Kidney capillary endothelial cell (primary cell): Measurements from ENCODE around the gene CTNNBL1.

Source experiments
- DNase-seq: peaks from one replicate; pipeline ENCODE4 v3.0.0-alpha.2; 2018; ENCODE audit warnings: low spot score

The CTNNBL1 gene

DNA sequence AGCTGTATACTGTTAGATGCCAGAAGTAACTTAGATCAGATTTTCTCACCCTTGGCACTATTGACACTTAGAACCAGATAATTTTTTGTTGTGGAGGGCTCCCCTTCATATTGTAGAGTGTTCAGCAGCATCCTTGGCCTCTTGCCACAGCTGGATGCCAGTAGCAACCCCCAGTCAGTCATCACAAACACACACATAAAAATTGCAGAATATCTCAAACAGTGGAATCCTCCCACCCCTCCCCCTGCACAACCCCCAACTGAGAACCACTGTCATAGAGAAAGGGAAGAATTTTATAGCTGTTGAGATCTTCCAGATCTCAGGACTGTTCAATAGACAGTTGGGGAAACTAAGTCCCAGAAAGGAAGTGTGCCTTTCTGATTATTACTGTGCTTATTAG lies 127.9 kb downstream of the CTNNBL1 start:
- DNase-seq: no peak

DNA sequence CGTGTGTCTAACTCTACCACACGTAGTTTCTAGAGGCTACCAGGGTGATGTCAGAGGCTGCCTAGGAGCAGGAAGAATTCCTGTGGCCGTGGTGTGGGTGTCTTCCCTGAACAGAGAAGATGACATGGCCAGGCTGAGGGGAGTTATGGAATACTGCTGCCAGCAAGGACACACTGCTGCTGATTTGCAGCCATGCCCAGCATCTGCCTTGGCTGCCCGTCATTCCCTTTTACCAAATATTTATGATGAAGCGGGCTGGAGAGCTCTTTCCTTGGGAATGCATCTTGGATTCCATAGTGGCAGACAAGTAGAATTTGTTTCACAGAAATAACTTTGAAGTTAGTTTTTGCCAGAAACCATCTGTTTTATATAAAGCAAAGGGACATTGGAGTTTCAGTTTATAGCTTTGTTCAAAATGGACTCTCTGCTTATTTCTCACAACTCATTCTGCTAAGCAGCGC lies 128.3 kb downstream of the CTNNBL1 start:
- no peak for DNase-seq

DNA sequence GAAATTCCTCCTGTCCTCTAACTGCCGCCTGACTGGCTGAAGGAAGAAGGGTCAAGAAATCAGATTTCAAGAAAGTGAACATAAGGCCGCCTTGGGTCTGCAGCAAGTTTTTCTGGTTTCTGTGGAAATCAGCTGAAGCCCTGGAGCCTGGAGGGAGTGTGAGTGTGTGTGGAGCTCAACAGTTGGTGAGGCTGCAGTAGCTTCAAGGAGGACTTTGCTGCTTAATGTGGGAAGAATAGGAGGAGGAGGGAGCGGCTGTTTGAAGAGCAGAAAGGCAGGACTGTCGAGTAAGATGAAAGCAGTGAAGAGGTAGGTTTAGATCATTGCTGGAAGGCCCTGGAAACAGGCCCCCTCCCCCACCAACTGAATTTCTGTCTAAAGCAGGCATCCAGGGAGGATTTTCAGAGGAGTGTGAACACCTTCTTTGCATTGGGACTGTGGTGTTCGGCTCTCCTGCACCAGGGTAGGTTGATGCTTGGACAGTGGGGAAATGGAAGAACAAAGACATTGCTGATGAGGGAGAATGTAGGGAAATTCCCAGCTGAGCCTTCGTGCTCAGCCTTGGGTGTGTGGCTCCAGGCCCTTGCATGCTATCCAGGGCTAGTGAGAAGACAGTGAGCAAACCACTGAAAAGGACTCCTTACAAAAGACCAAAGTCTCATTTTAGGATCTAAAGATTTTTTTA lies 129.6 kb downstream of the CTNNBL1 start:
- DNase-seq: no peak

DNA sequence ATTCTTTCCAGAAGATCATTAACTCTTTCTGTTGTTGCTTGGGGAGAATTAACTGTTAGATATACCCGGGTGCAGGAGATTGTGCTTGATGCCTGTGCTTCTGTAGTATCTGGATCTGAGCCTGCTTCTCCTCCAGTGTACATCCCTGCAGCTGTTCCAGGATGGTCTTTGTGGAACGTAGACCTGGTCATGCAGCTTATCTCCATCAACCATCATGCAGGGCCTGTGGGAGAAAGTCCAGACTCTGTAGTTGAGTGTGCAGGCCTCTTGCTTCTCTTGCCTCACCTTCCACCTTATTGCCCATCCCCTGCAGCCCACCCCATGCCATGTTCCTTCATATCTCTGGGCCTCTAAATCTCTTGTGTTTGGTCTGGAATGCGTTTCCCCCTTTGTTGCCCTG lies 133.8 kb downstream of the CTNNBL1 start:
- DNase-seq: no peak

DNA sequence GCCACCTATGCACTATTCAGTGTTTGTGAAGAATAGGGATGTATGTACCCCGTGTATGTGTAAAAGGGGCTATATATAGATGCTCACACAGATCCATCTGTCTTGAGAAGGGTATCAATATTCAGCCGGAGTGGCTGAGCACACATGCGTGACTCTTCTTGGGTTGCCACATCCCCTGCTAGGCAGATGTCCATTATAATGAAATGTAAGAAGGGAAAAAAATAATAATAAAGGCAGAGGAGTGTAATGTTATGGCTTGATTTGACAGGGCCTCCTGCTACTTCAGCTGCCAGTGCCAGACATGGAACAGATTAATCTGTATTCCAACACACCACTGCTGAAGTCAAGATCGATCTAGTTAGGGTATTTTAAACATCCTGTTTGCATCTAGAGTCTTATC lies 134.9 kb downstream of the CTNNBL1 start:
- no peak for DNase-seq

DNA sequence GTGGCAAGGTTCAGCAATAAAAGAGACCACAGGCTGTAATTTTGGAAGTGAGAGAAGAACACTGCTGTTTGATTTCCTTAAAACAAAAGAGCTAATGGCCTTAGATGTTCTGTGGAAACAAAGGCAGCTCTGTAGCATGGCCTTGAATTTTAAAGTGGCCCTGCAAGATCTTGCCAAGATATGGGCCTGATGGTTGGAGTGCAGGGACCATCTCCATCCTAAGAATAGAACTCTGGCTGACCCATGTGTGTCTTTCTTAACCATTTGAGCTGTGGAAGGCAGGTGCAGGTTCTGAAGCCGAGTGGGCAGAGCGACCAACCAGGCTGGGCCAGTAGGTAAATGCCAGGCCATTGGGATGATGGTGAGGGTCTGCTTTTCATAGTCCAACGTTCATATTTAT lies 135.3 kb downstream of the CTNNBL1 start:
- no peak for DNase-seq

DNA sequence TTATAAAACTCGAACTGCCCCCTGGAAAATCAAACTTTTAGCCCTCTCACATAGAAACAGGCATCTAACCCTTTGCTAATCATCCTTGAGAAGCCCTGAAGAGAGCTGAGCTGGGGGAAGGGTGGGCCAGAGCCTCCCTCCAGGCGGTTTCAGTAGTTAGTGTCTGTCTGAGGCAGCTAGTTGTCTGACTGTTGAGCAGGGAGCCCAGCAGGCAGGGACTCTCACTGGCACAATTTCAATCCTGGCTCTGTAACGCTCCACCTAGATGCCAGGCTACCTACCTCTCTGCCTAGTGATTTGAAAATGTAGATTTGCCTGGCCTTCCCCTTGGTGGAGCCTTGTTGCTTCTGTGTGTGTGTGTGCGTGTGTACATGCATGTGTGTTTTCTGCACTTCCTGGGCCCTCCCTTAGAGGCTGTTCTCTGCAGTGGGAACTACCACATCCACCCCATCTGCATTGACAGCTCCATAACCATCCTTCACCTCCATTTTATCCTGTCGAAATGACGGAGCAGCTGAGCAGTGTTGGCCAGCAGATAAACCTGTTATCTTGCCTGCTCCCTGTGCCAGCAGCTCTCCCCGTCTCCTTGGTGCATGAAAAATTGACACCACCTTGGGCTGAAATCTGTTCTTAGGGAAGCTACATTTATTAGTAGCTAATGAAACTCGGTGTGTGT lies 139.5 kb downstream of the CTNNBL1 start:
- DNase-seq: no peak

DNA sequence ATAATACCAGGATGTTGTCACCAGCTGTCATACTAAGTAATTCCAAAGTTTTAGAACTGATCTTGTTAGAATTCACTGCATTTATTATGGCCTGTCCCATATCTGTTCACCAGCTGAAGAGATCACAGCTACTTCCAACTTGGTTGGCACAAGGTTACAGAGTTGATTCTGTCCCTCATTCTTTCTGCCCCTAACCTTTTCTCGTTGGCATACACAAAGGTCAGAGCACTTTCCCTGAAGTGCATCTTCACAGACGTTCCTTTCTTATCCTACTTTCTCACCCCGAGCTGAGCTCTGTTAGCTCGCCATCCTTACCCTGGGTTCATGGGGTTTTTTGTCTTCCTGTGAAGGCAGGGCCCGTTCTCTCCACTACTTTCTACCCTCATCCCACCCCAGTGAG lies 143.1 kb downstream of the CTNNBL1 start:
- DNase-seq: no peak

DNA sequence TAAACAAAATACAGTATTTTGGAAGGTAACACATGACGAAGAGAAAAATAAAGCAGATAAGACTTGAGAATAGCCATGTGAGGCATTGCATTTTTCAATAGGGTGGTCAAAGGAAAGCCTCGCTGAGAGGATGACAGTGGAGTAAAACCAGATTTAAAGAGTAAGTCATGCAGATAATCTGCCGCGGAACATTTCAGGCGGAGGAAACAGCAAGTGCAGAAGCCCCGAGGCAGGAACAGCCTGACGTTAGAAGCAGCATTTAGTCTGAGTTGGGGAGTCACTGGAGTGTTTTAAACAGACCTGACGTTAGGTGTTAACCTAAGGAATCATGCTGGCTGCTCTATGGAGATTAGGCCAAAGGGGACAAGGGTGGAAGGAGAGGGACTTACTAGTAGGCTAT lies 144.1 kb downstream of the CTNNBL1 start:
- no peak for DNase-seq

DNA sequence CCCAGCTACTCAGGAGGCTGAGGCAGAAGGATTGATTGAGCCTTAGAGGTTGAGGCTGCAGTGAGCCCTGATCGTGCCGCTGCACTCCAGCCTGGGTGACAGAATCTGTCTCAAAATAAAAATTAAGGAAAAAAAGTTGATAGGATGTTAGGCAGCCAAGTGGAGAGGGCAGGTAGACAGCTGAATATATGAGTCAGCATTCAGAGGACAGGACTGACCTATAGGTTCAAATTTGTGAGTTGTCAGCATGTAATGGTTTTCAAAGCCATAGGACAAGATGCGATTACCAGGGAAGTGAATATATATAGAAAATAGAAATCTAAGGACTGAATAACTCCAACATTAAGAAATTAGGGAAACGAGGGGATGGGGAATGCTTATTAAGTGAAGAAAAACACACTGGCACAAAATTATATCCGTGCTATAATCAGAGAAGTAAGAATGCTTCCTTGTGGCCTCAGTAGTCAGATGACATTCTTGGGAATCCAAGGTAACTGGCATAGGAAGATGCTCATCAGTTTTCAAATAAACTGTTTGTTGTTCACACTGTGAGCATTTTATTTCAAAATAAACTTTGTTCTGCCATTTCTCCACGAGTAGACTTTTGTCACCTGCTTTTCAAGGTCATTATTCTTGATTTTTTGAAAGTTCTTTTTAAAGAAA lies 145.1 kb downstream of the CTNNBL1 start:
- no peak for DNase-seq

DNA sequence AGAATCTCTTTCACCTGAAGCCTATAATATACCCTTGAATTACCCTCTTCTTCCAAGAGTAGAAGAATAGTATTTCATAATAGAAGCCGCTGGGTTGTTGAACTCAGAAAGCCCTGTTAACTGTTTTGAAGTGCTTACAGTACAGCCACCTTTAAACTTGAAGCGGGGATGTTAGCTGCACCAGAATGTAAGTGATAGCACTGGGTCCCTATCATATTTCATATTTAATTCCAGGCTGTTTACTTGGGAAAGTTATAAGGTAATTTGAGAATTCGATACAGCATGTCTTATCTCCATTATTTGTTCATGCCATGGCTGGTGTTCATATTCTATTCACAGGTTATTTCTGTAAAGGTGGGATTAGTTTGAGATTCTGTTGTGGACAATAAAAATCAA lies 145.6 kb downstream of the CTNNBL1 start:
- DNase-seq: no peak

DNA sequence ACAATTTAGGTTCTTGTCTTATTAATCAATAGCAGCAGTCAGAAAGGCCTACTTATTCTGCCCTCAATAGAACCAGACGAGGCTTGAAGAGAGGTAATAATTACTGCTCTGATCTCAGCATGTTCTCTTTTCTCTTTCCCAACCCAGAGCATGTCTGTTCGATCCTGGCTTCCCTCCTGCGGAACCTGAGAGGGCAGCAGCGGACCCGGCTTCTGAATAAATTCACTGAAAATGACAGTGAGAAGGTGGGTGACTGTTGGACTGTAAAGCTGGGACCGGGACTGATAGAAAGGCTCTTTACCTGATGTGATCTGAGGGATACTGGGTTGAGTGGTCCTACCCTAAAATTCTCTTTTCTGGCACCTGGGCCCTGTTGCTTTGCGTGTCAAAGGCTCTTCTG lies 146.1 kb downstream of the CTNNBL1 start:
- no peak for DNase-seq

DNA sequence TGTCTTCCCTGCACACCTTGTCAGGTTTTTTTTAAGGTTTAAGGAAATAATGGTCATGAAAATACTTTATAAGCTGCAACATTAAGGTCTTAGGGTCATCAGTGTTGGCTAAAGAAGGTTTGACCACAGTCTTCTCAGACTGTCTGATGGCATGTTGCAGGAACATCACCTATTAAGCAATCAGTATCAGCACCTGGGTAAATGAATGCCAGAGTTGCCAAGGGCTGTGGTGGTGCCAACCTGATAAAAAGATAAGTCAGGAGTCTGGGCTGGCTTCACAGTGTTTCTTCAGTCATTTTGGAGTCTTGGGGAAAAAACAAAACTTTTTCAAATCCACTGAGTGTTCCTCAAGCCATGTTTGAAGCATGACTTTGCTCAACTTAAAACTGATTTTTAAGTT lies 147.6 kb downstream of the CTNNBL1 start:
- DNase-seq: no peak

DNA sequence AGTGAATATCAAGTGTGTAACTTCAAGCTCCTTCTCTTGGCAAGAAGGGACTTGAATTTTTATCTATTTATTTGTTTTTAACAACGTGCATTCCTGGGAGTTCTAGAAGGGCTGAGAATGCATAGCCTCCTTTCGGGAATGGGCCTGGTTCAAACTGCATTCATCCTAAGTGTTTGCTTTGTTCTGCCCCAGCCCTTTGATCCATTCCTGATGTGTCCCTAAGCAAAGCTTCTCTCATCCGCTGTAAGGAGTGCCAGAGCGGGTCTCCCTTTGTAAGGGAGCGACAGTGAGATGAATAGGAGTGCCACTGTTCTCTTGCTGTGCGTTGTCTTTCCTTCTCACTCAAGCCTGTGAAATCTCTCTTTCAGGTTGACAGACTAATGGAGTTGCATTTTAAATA lies 148.1 kb downstream of the CTNNBL1 start:
- DNase-seq: no peak

DNA sequence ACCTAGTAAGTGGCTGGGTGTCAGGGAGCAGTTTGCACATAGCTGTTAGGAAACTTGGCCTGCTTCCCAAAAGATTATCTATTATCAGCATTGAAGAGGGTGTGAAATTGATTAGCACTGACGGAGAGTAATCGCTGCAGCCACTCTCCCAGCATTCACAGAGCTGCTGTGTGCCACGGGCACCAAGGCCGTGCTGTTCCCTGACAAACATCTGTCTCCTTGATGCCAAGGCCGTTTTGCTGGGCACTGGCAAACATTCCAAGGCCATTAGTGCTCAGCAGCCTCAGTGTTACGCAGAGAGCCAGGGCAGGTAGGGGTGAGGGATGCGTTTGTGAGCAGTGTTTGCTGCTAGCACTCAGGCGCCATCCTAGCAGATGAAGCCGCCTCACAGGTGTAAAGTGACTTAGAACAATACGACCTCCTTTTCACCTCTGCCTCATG lies 151.4 kb downstream of the CTNNBL1 start:
- no peak for DNase-seq

DNA sequence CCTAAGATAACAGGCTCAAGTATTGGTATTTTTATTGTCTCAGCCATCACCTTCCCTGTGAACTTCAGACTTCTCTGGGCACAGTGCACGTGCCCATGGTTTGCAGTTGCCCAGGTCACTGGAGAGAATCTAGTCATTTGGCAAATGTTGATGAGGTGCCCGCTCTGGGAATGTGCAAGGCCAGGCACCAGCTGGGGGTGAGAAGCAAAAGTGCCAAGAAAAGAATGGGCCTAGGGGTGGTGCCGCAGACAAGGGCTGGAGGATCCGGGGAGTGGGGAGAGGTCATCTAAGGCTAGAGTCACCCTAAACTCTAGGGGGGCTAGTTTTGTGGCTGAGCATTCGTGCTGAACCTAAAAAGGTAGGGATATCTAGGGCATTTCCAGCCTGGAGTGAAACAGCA lies 152.0 kb downstream of the CTNNBL1 start:
- DNase-seq: no peak

DNA sequence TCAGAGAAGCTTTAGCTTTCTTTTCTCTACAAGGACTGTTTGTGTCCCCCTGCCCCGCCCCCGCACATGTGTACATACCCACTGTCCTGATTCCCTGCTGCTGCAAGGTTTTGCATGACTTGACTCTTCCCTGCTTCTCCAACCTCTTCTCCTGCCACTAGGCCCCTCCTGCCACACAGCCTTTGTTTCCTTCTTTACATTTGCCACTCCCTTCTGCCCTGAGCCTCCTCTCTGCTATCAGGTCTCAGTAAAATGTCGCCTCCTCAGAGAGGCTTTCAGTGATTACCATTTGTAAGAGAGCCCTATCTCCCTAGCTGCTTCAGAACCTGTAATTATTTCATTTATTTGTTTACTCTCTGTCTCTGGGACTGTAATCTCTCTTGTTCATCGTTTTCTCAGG lies 152.7 kb downstream of the CTNNBL1 start:
- DNase-seq: no peak

DNA sequence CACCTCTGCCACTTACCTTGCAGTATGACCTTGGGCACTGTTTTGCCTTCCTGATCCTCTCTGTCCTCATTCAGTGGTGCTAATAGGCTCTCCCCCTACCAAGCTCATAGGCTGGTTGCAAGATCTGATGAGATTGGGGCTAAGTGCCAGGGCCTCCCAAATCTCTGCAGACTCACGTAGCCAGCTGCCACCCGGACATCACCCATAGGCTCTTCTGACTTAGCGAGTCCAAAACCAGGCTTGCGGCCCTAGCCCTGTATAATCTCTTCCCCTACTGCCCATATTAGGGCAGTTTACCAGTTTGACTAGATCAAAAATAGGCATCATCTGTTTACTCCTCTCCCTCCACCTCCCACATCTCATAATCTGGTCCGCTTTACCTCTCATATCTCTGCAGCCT lies 154.9 kb downstream of the CTNNBL1 start:
- no peak for DNase-seq

DNA sequence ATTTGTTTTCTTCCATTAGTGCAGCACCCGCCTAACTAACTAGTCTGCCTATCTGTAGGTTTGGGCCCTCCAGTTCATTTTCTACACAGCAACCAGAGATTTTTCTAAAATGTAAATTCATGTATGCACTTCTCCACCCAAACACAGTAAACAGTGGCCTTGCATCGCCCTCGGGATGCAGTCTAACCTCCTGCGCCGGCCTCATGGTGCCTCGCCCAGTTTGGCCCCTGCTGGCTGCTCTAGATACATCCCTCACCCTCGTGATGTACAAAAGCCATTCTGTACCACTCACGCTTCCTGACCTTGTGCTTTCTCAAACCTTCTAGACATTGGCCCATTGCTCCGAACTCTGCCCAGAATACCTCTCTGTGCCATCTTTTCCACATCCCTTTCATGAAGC lies 155.3 kb downstream of the CTNNBL1 start:
- no peak for DNase-seq

DNA sequence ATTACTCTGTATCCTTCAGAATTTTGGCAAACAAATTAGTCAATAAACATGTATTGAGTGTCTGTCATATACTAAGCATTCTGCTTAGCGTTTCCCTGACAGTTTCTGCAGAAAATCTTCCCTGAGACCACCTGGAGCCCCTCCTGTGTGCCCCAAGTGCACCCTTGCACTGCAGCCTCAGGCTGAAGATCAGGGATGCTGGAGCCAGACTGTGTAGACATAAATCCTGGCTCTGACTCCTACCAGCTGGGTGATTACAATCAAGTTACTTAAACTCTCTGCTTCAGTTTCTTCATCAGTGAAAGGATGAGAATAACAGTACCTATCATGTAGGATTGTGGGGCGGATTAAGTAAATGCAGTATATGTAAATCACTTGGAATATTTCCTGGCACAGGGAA lies 155.7 kb downstream of the CTNNBL1 start:
- no peak for DNase-seq

DNA sequence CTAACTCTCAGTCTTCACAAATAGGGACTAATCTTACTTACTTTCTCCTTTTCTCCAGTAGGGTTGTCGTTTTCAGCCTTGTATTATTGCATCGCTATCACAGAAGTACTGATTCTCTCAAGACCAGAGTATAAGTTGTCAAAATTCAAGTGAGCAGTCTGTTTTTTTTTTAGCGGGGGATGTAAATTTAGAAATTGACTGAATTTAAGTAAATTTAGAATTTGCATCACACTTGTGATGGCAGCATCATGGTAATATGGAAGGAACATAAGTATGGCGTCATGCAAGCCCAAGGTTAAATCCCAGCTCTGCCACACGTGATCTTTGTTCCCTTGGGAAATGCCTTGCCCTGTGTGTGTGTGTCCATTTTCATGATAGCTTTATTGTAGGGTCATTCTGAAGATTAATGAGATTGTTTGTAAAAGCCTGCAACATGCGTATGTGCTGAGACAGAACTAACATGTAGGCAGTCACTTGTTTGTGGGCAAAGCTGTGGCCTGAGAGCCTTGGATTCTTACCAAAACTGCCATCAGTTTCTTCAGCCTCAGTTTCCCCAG lies 156.3 kb downstream of the CTNNBL1 start:
- no peak for DNase-seq

DNA sequence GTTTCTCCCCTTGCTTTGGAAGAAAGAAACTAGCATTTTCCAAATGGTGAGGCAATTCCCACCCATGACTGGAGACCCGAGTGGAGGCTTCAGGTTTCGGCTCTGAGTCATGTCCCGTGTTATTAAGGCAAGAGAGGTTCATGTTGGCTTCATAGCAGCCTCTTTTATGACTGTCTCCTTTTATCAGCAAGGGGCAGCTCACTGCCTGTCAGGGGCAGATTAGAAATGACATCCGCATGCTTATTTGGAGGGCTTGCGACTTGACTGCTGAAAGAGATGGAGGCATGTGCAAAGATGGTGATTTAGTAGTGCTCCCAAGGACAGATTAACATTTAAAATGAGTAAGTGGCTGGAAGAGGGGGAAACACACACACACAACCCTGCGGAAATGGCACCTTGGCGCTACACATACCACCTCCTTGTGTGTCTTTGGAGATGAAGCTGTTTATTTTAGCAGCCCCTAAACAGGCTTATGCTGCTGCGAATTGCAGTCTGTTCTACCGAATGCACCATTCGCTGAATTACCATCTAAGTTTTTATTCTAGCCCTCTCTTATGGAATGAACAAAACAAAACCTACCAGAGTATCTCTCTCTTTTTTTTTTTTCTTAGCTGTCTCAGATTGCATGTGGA lies 157.0 kb downstream of the CTNNBL1 start:
- no peak for DNase-seq

DNA sequence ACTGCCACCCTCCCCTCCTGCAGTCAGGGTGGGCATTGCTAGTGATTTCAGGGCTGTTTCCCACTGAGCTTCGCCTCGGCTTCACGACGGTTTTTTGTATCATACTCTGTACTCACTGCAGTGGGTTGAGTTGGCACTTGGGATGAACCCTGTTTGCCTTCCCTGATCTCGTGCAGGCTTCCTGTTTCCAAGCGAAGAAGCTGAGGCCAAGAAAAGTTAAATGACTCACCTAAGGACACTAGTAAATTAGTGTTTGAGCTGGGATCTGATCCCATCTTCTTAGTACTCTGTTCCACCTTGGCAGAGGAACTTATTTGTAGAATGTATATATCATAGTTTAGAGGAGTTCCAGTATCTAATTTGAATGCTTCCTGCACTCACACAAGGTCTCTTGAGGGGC lies 158.8 kb downstream of the CTNNBL1 start:
- DNase-seq: no peak
